ENCODE measurements around the gene CATSPER4. TPM values are rescaled to one million over a fixed set of nuclear protein-coding genes. Genes with fewer than 3 reads are reported as not detected.
A peak's percentile ranks its signal among the peaks of the same experiment; 100 is the strongest.

Gene CATSPER4
- total and polyA plus RNA-seq, 8 donors: not detected

DNA sequence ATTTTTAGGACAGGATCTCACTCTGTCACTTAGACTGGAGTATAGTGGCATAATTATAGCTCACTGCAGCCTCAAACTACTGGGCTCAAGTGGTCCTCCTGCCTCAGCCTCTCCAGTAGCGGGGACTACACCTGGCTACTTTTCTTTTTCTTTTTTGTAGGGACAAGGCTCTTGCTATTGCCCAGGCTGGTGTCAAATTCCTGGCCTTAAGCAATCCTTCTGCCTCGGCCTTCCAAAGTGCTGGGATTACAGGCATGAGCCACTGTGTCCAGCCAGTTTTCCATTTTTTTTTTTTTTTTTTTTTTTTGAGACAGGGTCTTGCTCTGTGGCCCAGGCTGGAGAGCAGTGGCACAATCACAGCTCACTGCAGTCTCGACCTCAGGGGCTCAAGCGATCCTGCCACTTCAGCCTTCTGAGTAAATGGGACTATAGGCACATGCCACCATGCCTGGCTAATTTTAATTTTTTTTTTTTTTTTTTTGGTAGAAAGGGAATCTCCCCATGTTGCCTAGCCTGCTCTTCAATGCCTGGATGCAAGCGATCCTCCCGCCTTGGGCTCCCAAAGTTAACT, 23.0 kb downstream of the CATSPER4 start:
- no peak overlapping the region for H3K27ac ChIP-seq
- no peak for DNase-seq
- H3K4me3 ChIP-seq: no peak overlapping the region
- H3K27me3 ChIP-seq: no peaks in the 10 kb centered on the region
- H3K4me1 ChIP-seq: no peaks in the 10 kb centered on the region
- no peaks in the 10 kb centered on the region for H3K36me3 ChIP-seq
- no peak for TF ChIP-seq POLR2A (IDR thresholded peaks at IDR 0.05)
- no peak for TF ChIP-seq POLR2AphosphoS5 (IDR thresholded peaks at IDR 0.05)
- TF ChIP-seq EP300 (IDR thresholded peaks at IDR 0.05): no peak
- no peak for TF ChIP-seq CTCF (IDR thresholded peaks at IDR 0.05)
- 76 to 88% (median 83%) methylated on average over 6 of the region's 6 CpGs for WGBS, 5 donors
- no peaks in the 10 kb centered on the region for H3K9me3 ChIP-seq
- intact Hi-C loops (cut with DNase I; ENCODE audit: low total_unique reads): no loop called here

DNA sequence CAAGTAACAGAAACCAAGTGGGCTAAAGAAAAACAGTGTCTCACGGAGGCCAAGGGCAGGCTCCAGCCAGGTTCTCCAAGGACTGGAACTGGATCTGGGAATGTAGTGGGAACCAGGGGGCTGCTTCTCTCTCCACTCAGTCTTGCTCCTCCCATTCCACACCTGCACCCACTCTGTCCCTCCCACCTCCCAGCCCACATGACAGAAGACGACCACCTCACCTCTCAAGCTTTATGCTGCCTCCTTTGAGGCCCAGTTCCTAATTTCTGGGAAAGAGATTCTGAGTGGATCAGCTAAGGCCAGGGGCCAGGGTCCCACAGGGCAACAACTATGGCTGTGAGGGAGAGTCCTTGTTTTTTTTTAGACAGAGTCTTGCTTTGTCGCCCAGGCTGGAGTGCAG, 24.8 kb downstream of the CATSPER4 start:
- 41 to 45% (median 42%) methylated on average over 3 of the region's 3 CpGs for WGBS, 5 donors
- Histone ChIP-seq H3K27ac (no peak overlapping the region), H3K4me1 (peaks cover 0 to 6% (median 0%) of the 10 kb centered on the region in 4 donors), H3K4me3 (no peak overlapping the region), H3K9me3 (no peaks in the 10 kb centered on the region), H3K36me3 (no peaks in the 10 kb centered on the region), H3K27me3 (peaks cover 0 to 12% (median 0%) of the 10 kb centered on the region in 3 donors)
- DNase-seq: no peak
- TF ChIP-seq EP300 (IDR thresholded peaks at IDR 0.05) (no peak), POLR2A (IDR thresholded peaks at IDR 0.05) (no peak)
- intact Hi-C loops (cut with DNase I; ENCODE audit: low total_unique reads): no loop called here

GRCh38 chr1:26218906-26219494, 28.6 kb downstream of the CATSPER4 start:
- DNase-seq: peak in 1 of 2 donors; percentile 34
- 31 to 42% (median 32%) methylated on average over 10 to 11 of the region's 11 CpGs for WGBS, 5 donors
- Histone ChIP-seq H3K4me1 (peaks cover 0 to 6% (median 0%) of the 10 kb centered on the region in 4 donors), H3K27ac (no peak overlapping the region), H3K36me3 (no peaks in the 10 kb centered on the region), H3K9me3 (no peaks in the 10 kb centered on the region), H3K27me3 (peaks cover 0 to 18% (median 0%) of the 10 kb centered on the region in 3 donors), H3K4me3 (no peak overlapping the region)
- intact Hi-C loops (cut with DNase I; ENCODE audit: low total_unique reads): no loop called here
- TF ChIP-seq EP300 (IDR thresholded peaks at IDR 0.05) (no peak), POLR2AphosphoS5 (IDR thresholded peaks at IDR 0.05) (no peak), POLR2A (IDR thresholded peaks at IDR 0.05) (no peak), CTCF (IDR thresholded peaks at IDR 0.05) (no peak)

GRCh38 chr1:26220199-26220912, 30.0 kb downstream of the CATSPER4 start:
- Histone ChIP-seq H3K27ac (no peak overlapping the region), H3K27me3 (peaks cover 0 to 29% (median 7%) of the 10 kb centered on the region in 3 donors), H3K4me1 (peaks cover 3 to 12% (median 6%) of the 10 kb centered on the region in 4 donors), H3K36me3 (no peaks in the 10 kb centered on the region), H3K9me3 (no peaks in the 10 kb centered on the region), H3K4me3 (no peak overlapping the region)
- 63 to 72% (median 67%) methylated on average over 24 to 27 of the region's 27 CpGs for whole genome bisulfite sequencing, 5 donors
- TF ChIP-seq POLR2A (IDR thresholded peaks at IDR 0.05) (no peak), EP300 (IDR thresholded peaks at IDR 0.05) (no peak), POLR2AphosphoS5 (IDR thresholded peaks at IDR 0.05) (no peak), CTCF (IDR thresholded peaks at IDR 0.05) (no peak)
- intact Hi-C loops (cut with DNase I; ENCODE audit: low total_unique reads): no loop called here
- DNase-seq: no peak
